H54 (cell line): ENCODE data around the gene NFXL1.
"Not testable (repeated sequence)": the region's sequence is repeated elsewhere in the genome, so short reads cannot be mapped to it uniquely, and the experiment has no call there.

Source experiments
- DNase-seq: peaks from one replicate; pipeline ENCODE4 v3.0.0; 2011; ENCODE audit warnings: low spot score, mixed read lengths; ENCODE audit not compliant: insufficient read length
- FAIRE-seq: peaks from 3 replicates; lab custom pipeline; 2011; peaks lifted over from hg19 to GRCh38; lab: Jason Lieb, UNC
- POLR2A ChIP-seq: IDR thresholded peaks from 2 replicates; pipeline ENCODE4 v1.6.1; 2011; ENCODE audit warnings: low read depth, mild to moderate bottlenecking, low read length

The NFXL1 gene

GRCh38 chr4:47914220-47914925, at the start of gene NFXL1:
TSS of gene NFXL1 (minus strand) at chr4:47914583. CDS start at chr4:47914203, 380 bp downstream.
- DNase-seq (peak; percentile 72), FAIRE-seq (peak; percentile 73)
- peak; percentile 92 for TF ChIP-seq POLR2A

DNA sequence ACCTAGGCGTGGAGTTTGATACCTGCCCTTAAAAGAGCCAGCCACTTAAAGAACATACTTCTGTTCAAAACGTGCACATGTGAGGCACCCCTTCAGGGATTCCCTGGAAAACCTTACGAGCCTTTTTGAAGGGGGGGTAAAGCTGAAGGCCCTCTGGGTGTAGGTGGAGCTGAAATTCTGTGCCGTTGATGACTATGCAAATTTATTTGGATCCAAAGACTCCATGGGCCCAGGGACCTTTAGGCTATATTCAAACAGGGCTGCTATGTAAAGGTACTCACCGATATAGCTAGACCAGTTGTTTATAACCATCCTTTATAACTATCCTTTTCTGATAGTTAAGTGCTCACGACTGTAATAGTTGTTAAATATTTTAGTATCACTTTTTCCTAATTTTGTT, 40.3 kb upstream of the NFXL1 start:
- FAIRE-seq, result no peak

DNA sequence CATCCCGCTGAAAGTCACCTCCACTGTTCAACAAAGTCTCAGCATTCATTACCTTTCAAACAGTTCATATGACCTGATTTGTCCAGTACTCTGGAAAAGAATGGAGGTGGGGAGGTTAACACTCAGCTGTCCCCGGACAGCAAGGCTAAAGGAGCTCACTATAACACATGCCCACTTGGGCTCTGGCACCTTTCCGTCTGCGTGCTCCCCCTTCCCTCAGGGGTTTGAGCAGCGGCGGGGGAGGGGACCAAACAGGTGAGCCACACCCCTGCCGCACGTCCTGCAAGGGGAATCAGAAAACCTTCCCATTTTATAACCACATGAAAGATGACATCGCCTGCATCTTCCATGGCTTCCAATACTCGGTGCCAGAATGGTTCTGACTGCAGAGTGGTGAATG, 39.9 kb upstream of the NFXL1 start:
- DNase-seq, result no peak
- FAIRE-seq, result no peak
- no peak for TF ChIP-seq POLR2A

More for the DNA sequence above, 40.3 kb upstream of the NFXL1 start:
- TF ChIP-seq POLR2A, result no peak
- DNase-seq, result no peak

DNA sequence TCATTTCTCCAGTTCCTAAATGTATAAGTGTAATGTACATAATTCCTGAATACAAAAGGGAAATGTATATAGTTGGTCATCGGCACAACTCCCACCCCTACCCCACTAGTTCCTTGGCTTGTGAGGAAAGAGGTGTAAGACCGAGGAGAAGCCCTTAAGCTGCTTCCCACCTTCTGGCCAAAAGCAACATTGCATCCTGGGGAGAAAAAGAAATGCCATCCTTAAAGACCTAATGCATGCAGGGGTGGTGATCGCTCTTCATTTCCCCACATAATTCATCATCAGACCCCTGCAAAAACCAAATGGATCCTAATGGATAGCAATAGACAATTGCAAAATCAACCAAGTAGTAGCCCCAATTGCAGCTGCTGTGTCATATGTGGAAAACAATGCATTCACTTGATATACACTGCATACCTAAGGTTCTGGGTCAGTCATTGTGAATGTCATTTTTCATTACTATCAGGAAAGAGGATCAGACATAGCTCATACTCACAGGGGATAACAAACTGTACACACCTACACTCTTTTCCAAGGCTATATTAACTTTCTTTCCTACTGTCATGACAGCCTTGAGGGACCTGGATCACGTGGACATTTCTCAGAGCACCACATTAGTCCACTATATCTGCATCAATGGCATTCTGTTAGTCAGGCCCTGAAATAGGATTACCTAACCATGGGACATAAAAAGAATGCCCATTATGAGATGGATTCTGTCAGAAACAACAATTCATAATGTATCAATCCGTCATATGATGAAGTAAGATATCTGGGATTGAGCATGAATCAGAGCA, 31.7 kb upstream of the NFXL1 start:
- no peak for TF ChIP-seq POLR2A
- FAIRE-seq, result no peak

GRCh38 chr4:47942081-47942819, 27.9 kb upstream of the NFXL1 start:
- FAIRE-seq (no peak), DNase-seq (no peak)
- TF ChIP-seq POLR2A, result no peak

More for the DNA sequence above, 31.7 kb upstream of the NFXL1 start:
- no peak for DNase-seq

- FAIRE-seq (no peak), DNase-seq (no peak)
- TF ChIP-seq POLR2A, result no peak
Measured at GRCh38 chr4:47939456-47939855, 25.1 kb upstream of the NFXL1 start.

- no peak for TF ChIP-seq POLR2A
- no peak for FAIRE-seq
- DNase-seq, result no peak
Measured at GRCh38 chr4:47936336-47936735, 22.0 kb upstream of the NFXL1 start.

GRCh38 chr4:47933840-47934239, 19.5 kb upstream of the NFXL1 start:
- DNase-seq (no peak), FAIRE-seq (no peak)
- TF ChIP-seq POLR2A, result no peak

- DNase-seq, result no peak
- no peak for FAIRE-seq
Measured at GRCh38 chr4:47930971-47931804, 16.8 kb upstream of the NFXL1 start.

DNA sequence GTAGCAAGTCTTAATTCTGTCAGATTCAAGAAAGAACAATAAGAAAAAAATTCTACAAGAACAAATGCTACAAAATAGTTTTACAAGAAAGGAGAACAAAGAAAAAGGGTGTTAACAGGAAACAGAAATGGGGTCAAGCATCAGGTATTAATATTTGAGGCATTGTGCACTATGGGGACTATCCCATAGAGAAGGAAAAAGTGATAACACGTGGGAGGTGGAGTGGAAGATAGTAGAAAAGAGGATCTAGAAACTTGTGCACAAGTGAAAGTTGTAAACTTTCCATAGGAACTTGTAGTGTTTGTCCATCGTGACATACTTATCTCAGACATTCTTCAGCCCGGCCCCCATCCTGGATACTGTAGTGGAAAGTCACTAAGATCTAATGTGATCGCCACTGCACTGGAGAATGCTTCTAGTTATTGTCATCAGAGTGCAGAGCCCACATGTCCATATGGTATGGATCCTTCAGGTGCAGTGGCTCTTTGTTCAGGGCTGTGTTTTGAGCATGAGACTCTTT, 15.4 kb upstream of the NFXL1 start:
- TF ChIP-seq POLR2A, result no peak
- DNase-seq, result no peak
- FAIRE-seq, result no peak

More at GRCh38 chr4:47930971-47931804, 16.8 kb upstream of the NFXL1 start:
- no peak for TF ChIP-seq POLR2A

GRCh38 chr4:47926667-47927258, 12.4 kb upstream of the NFXL1 start:
- no peak for TF ChIP-seq POLR2A
- FAIRE-seq, result peak; percentile 61
- no peak for DNase-seq

DNA sequence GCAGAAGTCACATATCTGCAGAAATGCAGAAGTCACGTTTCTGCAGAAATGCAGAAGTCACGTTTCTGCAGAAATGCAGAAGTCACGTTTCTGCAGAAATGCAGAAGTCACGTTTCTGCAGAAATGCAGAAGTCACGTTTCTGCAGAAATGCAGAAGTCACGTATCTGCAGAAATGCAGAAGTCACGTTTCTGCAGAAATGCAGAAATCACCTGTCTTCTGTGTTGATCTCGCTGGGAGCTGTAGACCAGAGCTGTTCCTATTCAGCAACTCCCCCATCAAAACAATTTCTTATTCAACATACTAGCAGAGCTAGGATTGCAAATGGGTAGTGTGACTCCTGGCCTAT, 8.9 kb upstream of the NFXL1 start:
- not testable (repeated sequence) for DNase-seq, FAIRE-seq

DNA sequence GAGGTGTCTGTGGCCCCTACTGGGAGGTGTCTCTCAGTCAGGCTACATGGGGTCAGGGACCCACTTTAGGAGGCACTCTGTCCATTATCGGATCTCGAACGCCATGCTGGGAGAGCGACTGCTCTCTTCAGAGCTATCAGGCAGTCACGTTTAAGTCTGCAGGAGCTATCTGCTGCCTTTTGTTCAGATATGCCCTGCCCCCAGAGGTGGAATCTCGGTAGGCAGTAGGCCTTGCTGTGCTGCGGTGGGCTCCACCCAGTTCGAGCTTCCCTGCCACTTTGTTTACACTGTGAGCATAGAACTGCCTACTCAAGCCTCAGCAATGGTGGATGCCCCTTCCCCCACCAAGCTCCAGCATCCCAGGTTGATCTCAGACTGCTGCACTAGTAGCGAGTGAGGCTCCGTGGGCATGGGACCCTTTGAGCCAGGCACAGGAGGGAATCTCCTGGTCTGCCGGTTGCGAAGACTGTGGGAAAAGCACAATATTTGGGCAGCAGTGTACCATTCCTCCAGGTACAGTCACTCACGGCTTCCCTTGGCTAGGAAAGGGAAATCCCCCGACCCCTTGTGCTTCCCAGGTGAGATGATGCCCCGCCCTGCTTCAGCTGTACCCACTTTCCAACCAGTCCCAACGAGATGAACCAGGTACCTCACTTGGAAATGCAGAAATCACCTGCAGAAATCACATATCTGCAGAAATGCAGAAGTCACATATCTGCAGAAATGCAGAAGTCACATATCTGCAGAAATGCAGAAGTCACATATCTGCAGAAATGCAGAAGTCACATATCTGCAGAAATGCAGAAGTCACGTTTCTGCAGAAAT, 8.3 kb upstream of the NFXL1 start:
- not testable (repeated sequence) for FAIRE-seq, DNase-seq

GRCh38 chr4:47917163-47917562, 2.8 kb upstream of the NFXL1 start:
- DNase-seq, FAIRE-seq: not testable (repeated sequence)
